ENCODE measurements around the gene PDE4A.
"Not testable (repeated sequence)": the region's sequence is repeated elsewhere in the genome, so short reads cannot be mapped to it uniquely, and the experiment has no call there.

The PDE4A gene

GRCh38 chr19:10442698-10443097 lies 22.4 kb downstream of the PDE4A start:
- Histone ChIP-seq H3K36me3 (ENCODE audit: control insufficient read depth in 2 of 2, insufficient read depth in 2 of 2, low read length in 2 of 2) (peaks cover 0 to 4% of the 10 kb centered on the region in 2 donors), H3K27me3 (ENCODE audit: control insufficient read depth in 2 of 2, insufficient read depth in 2 of 2, low read length in 2 of 2) (no peaks in the 10 kb centered on the region), H3K9ac (ENCODE audit: low read depth in 1 of 2, low read length in 2 of 2) (no peak overlapping the region), H3K9me3 (ENCODE audit: control insufficient read depth in 2 of 2, low read length in 2 of 2) (no peaks in the 10 kb centered on the region), H3K4me3 (ENCODE audit: low read length in 2 of 2) (no peak overlapping the region), H3K27ac (ENCODE audit: low read depth in 2 of 2, low read length in 2 of 2) (no peak overlapping the region), H3K4me1 (ENCODE audit: control insufficient read depth in 2 of 2, insufficient read depth in 2 of 2, low read length in 2 of 2) (no peaks in the 10 kb centered on the region)

DNA sequence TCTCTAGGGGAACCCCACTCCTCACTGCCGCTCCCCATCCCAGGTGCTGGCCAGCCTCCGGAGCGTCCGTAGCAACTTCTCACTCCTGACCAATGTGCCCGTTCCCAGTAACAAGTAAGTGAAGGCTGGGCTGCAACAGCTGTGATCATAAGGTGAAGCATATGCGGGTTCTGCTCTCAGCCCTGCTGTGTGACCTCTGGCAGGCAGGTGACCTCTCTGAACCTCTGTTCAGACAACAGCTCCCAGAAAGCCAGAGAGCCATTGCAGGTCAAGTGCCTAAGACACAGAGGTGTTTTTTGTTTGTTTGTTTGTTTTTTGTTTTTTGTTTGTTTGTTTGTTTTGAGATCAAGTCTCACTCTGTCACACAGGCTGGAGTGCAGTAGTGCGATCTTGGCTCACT lies 28.7 kb downstream of the PDE4A start:
- Histone ChIP-seq H3K9ac (ENCODE audit: low read depth in 1 of 2, low read length in 2 of 2) (no peak overlapping the region), H3K27me3 (ENCODE audit: control insufficient read depth in 2 of 2, insufficient read depth in 2 of 2, low read length in 2 of 2) (no peaks in the 10 kb centered on the region), H3K4me3 (ENCODE audit: low read length in 2 of 2) (no peak overlapping the region), H3K4me1 (ENCODE audit: control insufficient read depth in 2 of 2, insufficient read depth in 2 of 2, low read length in 2 of 2) (peaks cover 13 to 18% of the 10 kb centered on the region in 2 donors), H3K9me3 (ENCODE audit: control insufficient read depth in 2 of 2, low read length in 2 of 2) (no peaks in the 10 kb centered on the region), H3K27ac (ENCODE audit: low read depth in 2 of 2, low read length in 2 of 2) (no peak overlapping the region), H3K36me3 (ENCODE audit: control insufficient read depth in 2 of 2, insufficient read depth in 2 of 2, low read length in 2 of 2) (peaks cover 7 to 15% of the 10 kb centered on the region in 2 donors)

DNA sequence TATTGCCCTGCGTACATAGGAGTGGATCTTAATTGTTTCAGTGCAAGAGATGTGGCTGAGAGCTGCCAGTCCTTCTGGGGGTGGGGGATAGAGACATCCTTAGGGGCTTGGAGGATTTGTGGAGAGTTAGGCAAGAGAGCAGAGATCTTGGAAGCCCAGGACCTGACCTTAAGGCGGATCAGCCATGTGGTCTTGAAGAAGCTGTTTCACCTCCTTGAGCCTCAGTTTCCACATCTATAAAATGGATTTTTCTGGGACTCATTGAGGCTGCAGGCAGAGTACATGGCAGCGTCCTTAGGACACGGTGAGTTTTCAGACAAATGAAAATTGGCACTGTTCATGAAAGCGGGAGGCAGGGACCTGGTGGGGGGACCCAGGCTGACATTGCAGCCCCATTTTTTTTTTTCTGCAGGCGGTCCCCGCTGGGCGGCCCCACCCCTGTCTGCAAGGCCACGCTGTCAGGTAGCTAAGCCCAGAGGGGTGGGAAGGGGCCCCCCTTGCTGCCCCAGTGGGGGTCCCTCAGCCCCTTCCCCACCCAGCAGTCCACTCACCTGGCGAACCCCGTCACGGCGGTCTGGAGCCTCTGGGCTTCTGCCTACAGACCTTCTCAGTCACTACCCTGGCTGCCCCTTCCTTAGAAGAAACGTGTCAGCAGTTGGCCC lies 30.0 kb downstream of the PDE4A start:
- Histone ChIP-seq H3K27me3 (ENCODE audit: control insufficient read depth in 2 of 2, insufficient read depth in 2 of 2, low read length in 2 of 2) (no peaks in the 10 kb centered on the region), H3K9ac (ENCODE audit: low read depth in 1 of 2, low read length in 2 of 2) (no peak overlapping the region), H3K9me3 (ENCODE audit: control insufficient read depth in 2 of 2, low read length in 2 of 2) (no peaks in the 10 kb centered on the region), H3K27ac (ENCODE audit: low read depth in 2 of 2, low read length in 2 of 2) (peak overlapping the region; percentile 57 to 63), H3K36me3 (ENCODE audit: control insufficient read depth in 2 of 2, insufficient read depth in 2 of 2, low read length in 2 of 2) (peaks cover 7 to 15% of the 10 kb centered on the region in 2 donors), H3K4me3 (ENCODE audit: low read length in 2 of 2) (peak overlapping the region in 1 of 2 donors; percentile 20), H3K4me1 (ENCODE audit: control insufficient read depth in 2 of 2, insufficient read depth in 2 of 2, low read length in 2 of 2) (peaks cover 13 to 18% of the 10 kb centered on the region in 2 donors)

DNA sequence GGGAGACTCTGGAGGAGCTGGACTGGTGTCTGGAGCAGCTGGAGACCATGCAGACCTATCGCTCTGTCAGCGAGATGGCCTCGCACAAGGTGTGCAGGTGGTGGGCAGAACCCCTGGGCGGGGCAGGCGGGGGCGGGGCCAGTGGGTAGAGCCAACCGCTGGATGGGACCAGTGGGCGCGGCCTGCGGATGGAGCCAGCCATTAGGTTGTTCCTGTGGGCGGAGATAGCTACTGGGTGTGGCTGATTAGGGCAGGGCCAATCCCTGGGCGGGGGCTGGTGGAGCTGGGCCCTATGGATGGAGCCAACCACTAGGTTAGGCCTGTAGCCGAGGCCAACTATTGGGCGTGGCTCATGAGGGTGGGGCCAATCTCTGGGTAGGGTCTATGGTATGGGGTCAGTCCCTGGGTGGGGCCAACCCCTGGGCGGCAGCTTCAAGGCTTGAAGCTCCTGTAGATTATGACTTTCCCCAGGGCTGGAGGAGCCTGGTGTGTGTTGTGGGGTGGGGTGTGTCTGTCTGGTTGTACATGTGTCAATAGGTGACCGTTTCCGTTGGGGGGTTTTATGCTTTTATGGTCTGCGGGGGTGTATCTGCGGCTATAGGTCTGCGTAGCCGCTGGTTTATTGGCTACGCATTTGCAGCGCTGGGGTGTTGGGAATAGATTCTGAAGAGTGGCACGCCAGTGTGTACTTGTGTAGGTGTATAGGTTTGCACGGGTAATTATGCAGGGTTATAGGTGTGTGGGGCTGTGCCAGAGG lies 30.7 kb downstream of the PDE4A start:
- Histone ChIP-seq H3K36me3 (ENCODE audit: control insufficient read depth in 2 of 2, insufficient read depth in 2 of 2, low read length in 2 of 2) (peaks cover 7 to 15% of the 10 kb centered on the region in 2 donors), H3K9me3 (ENCODE audit: control insufficient read depth in 2 of 2, low read length in 2 of 2) (no peaks in the 10 kb centered on the region), H3K4me1 (ENCODE audit: control insufficient read depth in 2 of 2, insufficient read depth in 2 of 2, low read length in 2 of 2) (peaks cover 13 to 18% of the 10 kb centered on the region in 2 donors), H3K27me3 (ENCODE audit: control insufficient read depth in 2 of 2, insufficient read depth in 2 of 2, low read length in 2 of 2) (no peaks in the 10 kb centered on the region), H3K4me3 (ENCODE audit: low read length in 2 of 2) (peak overlapping the region in 1 of 2 donors; percentile 62), H3K27ac (ENCODE audit: low read depth in 2 of 2, low read length in 2 of 2) (peak overlapping the region; percentile 89 to 95), H3K9ac (ENCODE audit: low read depth in 1 of 2, low read length in 2 of 2) (peak overlapping the region; percentile 60 to 70)

- Histone ChIP-seq H3K27ac (ENCODE audit: low read depth in 2 of 2, low read length in 2 of 2) (peak overlapping the region; percentile 89 to 95), H3K27me3 (ENCODE audit: control insufficient read depth in 2 of 2, insufficient read depth in 2 of 2, low read length in 2 of 2) (no peaks in the 10 kb centered on the region), H3K4me3 (ENCODE audit: low read length in 2 of 2) (no peak overlapping the region), H3K36me3 (ENCODE audit: control insufficient read depth in 2 of 2, insufficient read depth in 2 of 2, low read length in 2 of 2) (peaks cover 7 to 10% of the 10 kb centered on the region in 2 donors), H3K9me3 (ENCODE audit: control insufficient read depth in 2 of 2, low read length in 2 of 2) (no peaks in the 10 kb centered on the region), H3K9ac (ENCODE audit: low read depth in 1 of 2, low read length in 2 of 2) (peak overlapping the region in 1 of 2 donors; percentile 23), H3K4me1 (ENCODE audit: control insufficient read depth in 2 of 2, insufficient read depth in 2 of 2, low read length in 2 of 2) (peaks cover 13 to 18% of the 10 kb centered on the region in 2 donors)
Measured at GRCh38 chr19:10452726-10453618, 32.6 kb downstream of the PDE4A start.

- H3K36me3 ChIP-seq (ENCODE audit: control insufficient read depth in 2 of 2, insufficient read depth in 2 of 2, low read length in 2 of 2), result peaks cover 3 to 9% of the 10 kb centered on the region in 2 donors
- H3K9ac ChIP-seq (ENCODE audit: low read depth in 1 of 2, low read length in 2 of 2), result no peak overlapping the region
- no peak overlapping the region for H3K27ac ChIP-seq (ENCODE audit: low read depth in 2 of 2, low read length in 2 of 2)
Measured at GRCh38 chr19:10453852-10454251, 33.5 kb downstream of the PDE4A start.

GRCh38 chr19:10454267-10454666 lies 33.9 kb downstream of the PDE4A start:
- no peaks in the 10 kb centered on the region for H3K27me3 ChIP-seq (ENCODE audit: control insufficient read depth in 2 of 2, insufficient read depth in 2 of 2, low read length in 2 of 2)
- H3K36me3 ChIP-seq (ENCODE audit: control insufficient read depth in 2 of 2, insufficient read depth in 2 of 2, low read length in 2 of 2), result peaks cover 0 to 6% of the 10 kb centered on the region in 2 donors
- H3K4me1 ChIP-seq (ENCODE audit: control insufficient read depth in 2 of 2, insufficient read depth in 2 of 2, low read length in 2 of 2), result peaks cover 13 to 18% of the 10 kb centered on the region in 2 donors
- H3K9ac ChIP-seq (ENCODE audit: low read depth in 1 of 2, low read length in 2 of 2), result no peak overlapping the region
- H3K27ac ChIP-seq (ENCODE audit: low read depth in 2 of 2, low read length in 2 of 2), result no peak overlapping the region
- no peak overlapping the region for H3K4me3 ChIP-seq (ENCODE audit: low read length in 2 of 2)
- no peaks in the 10 kb centered on the region for H3K9me3 ChIP-seq (ENCODE audit: control insufficient read depth in 2 of 2, low read length in 2 of 2)

More at GRCh38 chr19:10453852-10454251, 33.5 kb downstream of the PDE4A start:
- Histone ChIP-seq H3K9me3 (ENCODE audit: control insufficient read depth in 2 of 2, low read length in 2 of 2) (no peaks in the 10 kb centered on the region), H3K4me3 (ENCODE audit: low read length in 2 of 2) (no peak overlapping the region), H3K27me3 (ENCODE audit: control insufficient read depth in 2 of 2, insufficient read depth in 2 of 2, low read length in 2 of 2) (no peaks in the 10 kb centered on the region), H3K4me1 (ENCODE audit: control insufficient read depth in 2 of 2, insufficient read depth in 2 of 2, low read length in 2 of 2) (peaks cover 13 to 18% of the 10 kb centered on the region in 2 donors)

DNA sequence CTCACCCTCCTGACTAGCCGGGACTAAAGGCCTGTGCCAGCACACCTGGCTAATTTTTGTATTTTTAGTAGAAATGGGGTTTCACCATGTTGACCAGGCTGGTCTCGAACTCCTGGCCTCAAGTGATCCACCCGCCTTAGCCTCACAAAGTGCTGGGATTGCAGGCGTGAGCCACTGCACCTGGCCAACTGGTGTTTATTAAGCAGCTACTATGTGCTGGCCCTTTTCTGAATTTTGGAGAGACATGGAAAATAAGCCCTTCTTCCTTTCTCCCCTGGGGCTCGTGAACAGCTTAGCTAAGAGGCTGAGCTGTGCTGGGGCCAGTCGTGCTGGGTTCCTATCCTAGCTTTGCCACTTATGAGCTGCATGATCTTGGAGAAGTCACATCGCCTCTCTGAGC lies 38.4 kb downstream of the PDE4A start:
- H3K4me3 ChIP-seq (ENCODE audit: low read length in 2 of 2); H3K4me1 ChIP-seq (ENCODE audit: control insufficient read depth in 2 of 2, insufficient read depth in 2 of 2, low read length in 2 of 2); H3K36me3 ChIP-seq (ENCODE audit: control insufficient read depth in 2 of 2, insufficient read depth in 2 of 2, low read length in 2 of 2); H3K27ac ChIP-seq (ENCODE audit: low read depth in 2 of 2, low read length in 2 of 2); H3K9me3 ChIP-seq (ENCODE audit: control insufficient read depth in 2 of 2, low read length in 2 of 2); H3K9ac ChIP-seq (ENCODE audit: low read depth in 1 of 2, low read length in 2 of 2); H3K27me3 ChIP-seq (ENCODE audit: control insufficient read depth in 2 of 2, insufficient read depth in 2 of 2, low read length in 2 of 2): not testable (repeated sequence)

DNA sequence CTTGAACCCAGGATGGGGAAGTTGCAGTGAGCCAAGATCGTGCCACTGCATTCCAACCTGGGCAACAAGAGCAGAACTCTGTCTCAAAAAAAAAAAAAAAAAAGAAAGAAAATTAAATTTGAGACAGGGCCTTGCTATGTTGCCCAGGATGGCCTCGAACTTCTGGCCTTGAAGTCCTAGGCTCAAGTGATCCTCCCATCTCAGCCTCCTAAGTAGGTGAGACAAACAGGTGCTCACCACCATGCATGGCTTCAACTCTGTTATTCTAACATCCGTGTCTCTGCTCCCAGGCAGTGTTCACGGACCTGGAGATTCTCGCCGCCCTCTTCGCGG lies 40.3 kb downstream of the PDE4A start:
- Histone ChIP-seq H3K36me3 (ENCODE audit: control insufficient read depth in 2 of 2, insufficient read depth in 2 of 2, low read length in 2 of 2) (peaks cover 0 to 4% of the 10 kb centered on the region in 2 donors), H3K27ac (ENCODE audit: low read depth in 2 of 2, low read length in 2 of 2) (no peak overlapping the region), H3K27me3 (ENCODE audit: control insufficient read depth in 2 of 2, insufficient read depth in 2 of 2, low read length in 2 of 2) (no peaks in the 10 kb centered on the region), H3K4me3 (ENCODE audit: low read length in 2 of 2) (peak overlapping the region; percentile 16 to 26), H3K4me1 (ENCODE audit: control insufficient read depth in 2 of 2, insufficient read depth in 2 of 2, low read length in 2 of 2) (peaks cover 5 to 6% of the 10 kb centered on the region in 2 donors), H3K9ac (ENCODE audit: low read depth in 1 of 2, low read length in 2 of 2) (no peak overlapping the region), H3K9me3 (ENCODE audit: control insufficient read depth in 2 of 2, low read length in 2 of 2) (no peaks in the 10 kb centered on the region)
